ENCODE measurements around the gene TANC1.
A peak's percentile ranks its signal among the peaks of the same experiment; 100 is the strongest.

Gene TANC1

GRCh38 chr2:159133797-159134196, 165.4 kb downstream of the TANC1 start:
- H4K20me1 ChIP-seq (ENCODE audit: insufficient read depth, low read length) = no peaks in the 10 kb centered on the region

GRCh38 chr2:159134979-159135378, 166.5 kb downstream of the TANC1 start:
- TF ChIP-seq EZH2 (IDR thresholded peaks at IDR 0.05; ENCODE audit: borderline replicate concordance, low read depth, low read length, severe bottlenecking) (no peak), CTCF (IDR thresholded peaks at IDR 0.05; ENCODE audit: borderline replicate concordance, extremely low read depth, low read length, poor library complexity, severe bottlenecking) (no peak)

More at GRCh38 chr2:159133797-159134196, 165.4 kb downstream of the TANC1 start:
- Histone ChIP-seq H3K27me3 (ENCODE audit: insufficient read depth, low read length, poor library complexity) (no peaks in the 10 kb centered on the region), H3K9ac (ENCODE audit: low read depth, low read length) (no peak overlapping the region), H3K79me2 (ENCODE audit: insufficient read depth, low read length) (peaks cover 3% of the 10 kb centered on the region; the same call in 1 of the 2 replicates), H3K4me3 (ENCODE audit: low read depth in 1 of 2, low read length in 2 of 2) (no peak overlapping the region), H3K9me3 (ENCODE audit: insufficient read depth, low read length, severe bottlenecking) (no peaks in the 10 kb centered on the region), H3K36me3 (ENCODE audit: insufficient read depth, low read length) (no peaks in the 10 kb centered on the region), H3K4me1 (ENCODE audit: insufficient read depth, low read length) (peaks cover 27% of the 10 kb centered on the region), H3K27ac (ENCODE audit: low read length) (no peak overlapping the region), H3K4me2 (ENCODE audit: insufficient read depth, low read length) (no peak overlapping the region), H2AFZ (ENCODE audit: low read depth, low read length) (no peak overlapping the region)
- peak; percentile 6 for TF ChIP-seq CTCF (IDR thresholded peaks at IDR 0.05; ENCODE audit: borderline replicate concordance, extremely low read depth, low read length, poor library complexity, severe bottlenecking)
- no peak for TF ChIP-seq EZH2 (IDR thresholded peaks at IDR 0.05; ENCODE audit: borderline replicate concordance, low read depth, low read length, severe bottlenecking)
- DNase-seq (no peak), ATAC-seq (ENCODE audit: insufficient read depth, low read depth) (no peak)

GRCh38 chr2:159136391-159136790, 168.0 kb downstream of the TANC1 start:
- H3K27me3 ChIP-seq (ENCODE audit: insufficient read depth, low read length, poor library complexity) = no peaks in the 10 kb centered on the region
- DNase-seq = no peak
- H3K36me3 ChIP-seq (ENCODE audit: insufficient read depth, low read length) = no peaks in the 10 kb centered on the region
- H3K79me2 ChIP-seq (ENCODE audit: insufficient read depth, low read length) = no peaks in the 10 kb centered on the region
- ATAC-seq (ENCODE audit: insufficient read depth, low read depth) = no peak
- H4K20me1 ChIP-seq (ENCODE audit: insufficient read depth, low read length) = no peaks in the 10 kb centered on the region
- no peak overlapping the region for H3K27ac ChIP-seq (ENCODE audit: low read length)
- H3K4me1 ChIP-seq (ENCODE audit: insufficient read depth, low read length) = peaks cover 3% of the 10 kb centered on the region; the same call in 1 of the 2 replicates
- no peaks in the 10 kb centered on the region for H3K9me3 ChIP-seq (ENCODE audit: insufficient read depth, low read length, severe bottlenecking)
- no peak overlapping the region for H3K4me3 ChIP-seq (ENCODE audit: low read depth in 1 of 2, low read length in 2 of 2)
- TF ChIP-seq CTCF (IDR thresholded peaks at IDR 0.05; ENCODE audit: borderline replicate concordance, extremely low read depth, low read length, poor library complexity, severe bottlenecking) (no peak), EZH2 (IDR thresholded peaks at IDR 0.05; ENCODE audit: borderline replicate concordance, low read depth, low read length, severe bottlenecking) (no peak)
- H3K4me2 ChIP-seq (ENCODE audit: insufficient read depth, low read length) = no peak overlapping the region
- H3K9ac ChIP-seq (ENCODE audit: low read depth, low read length) = no peak overlapping the region
- H2AFZ ChIP-seq (ENCODE audit: low read depth, low read length) = no peak overlapping the region

More at GRCh38 chr2:159134979-159135378, 166.5 kb downstream of the TANC1 start:
- Histone ChIP-seq H3K36me3 (ENCODE audit: insufficient read depth, low read length) (no peaks in the 10 kb centered on the region), H3K4me1 (ENCODE audit: insufficient read depth, low read length) (peaks cover 15% of the 10 kb centered on the region), H3K4me2 (ENCODE audit: insufficient read depth, low read length) (no peak overlapping the region), H2AFZ (ENCODE audit: low read depth, low read length) (no peak overlapping the region), H4K20me1 (ENCODE audit: insufficient read depth, low read length) (no peaks in the 10 kb centered on the region), H3K4me3 (ENCODE audit: low read depth in 1 of 2, low read length in 2 of 2) (no peak overlapping the region), H3K27me3 (ENCODE audit: insufficient read depth, low read length, poor library complexity) (no peaks in the 10 kb centered on the region), H3K9ac (ENCODE audit: low read depth, low read length) (no peak overlapping the region), H3K27ac (ENCODE audit: low read length) (no peak overlapping the region), H3K79me2 (ENCODE audit: insufficient read depth, low read length) (peaks cover 3% of the 10 kb centered on the region; the same call in 1 of the 2 replicates), H3K9me3 (ENCODE audit: insufficient read depth, low read length, severe bottlenecking) (no peaks in the 10 kb centered on the region)
- no peak for DNase-seq
- ATAC-seq (ENCODE audit: insufficient read depth, low read depth) = no peak

Data from DND-41 (cell line).